OCI-LY1 (cell line): ENCODE data around the gene C19orf85.

Experiments
- H2AFZ ChIP-seq: fragments of 200-600 bp; sonication (generic), shearing (Covaris generic); 2 replicates; pipeline ENCODE4 v1.6.0; 2014; ENCODE audit warnings: antibody characterized with exemption, mild to moderate bottlenecking, low read length
- H3F3A ChIP-seq: fragments of 200-600 bp; sonication (generic), shearing (Covaris generic); 2 replicates; pipeline ENCODE4 v1.6.0; 2014; ENCODE audit warnings: mild to moderate bottlenecking, antibody characterized with exemption, low read length, moderate library complexity; ENCODE audit not compliant: insufficient read depth
- H3K27ac ChIP-seq: fragments of 200-600 bp; sonication (generic); 2 replicates; pipeline ENCODE4 v1.5.1; 2014; ENCODE audit warnings: low read length, mixed run types, mild to moderate bottlenecking, low read depth; ENCODE audit not compliant: poor library complexity, severe bottlenecking
- H3K27me3 ChIP-seq: fragments of 200-600 bp; sonication (generic); 2 replicates; pipeline ENCODE4 v1.6.0; 2014; ENCODE audit warnings: antibody characterized with exemption, mild to moderate bottlenecking, low read length, moderate library complexity; ENCODE audit not compliant: insufficient read depth
- H3K36me3 ChIP-seq: fragments of 200-600 bp; sonication (generic); 2 replicates; pipeline ENCODE4 v1.6.1; 2014; ENCODE audit warnings: mild to moderate bottlenecking, antibody characterized with exemption, low read length, moderate library complexity, mixed read lengths; ENCODE audit not compliant: insufficient read depth
- H3K4me1 ChIP-seq: fragments of 200-600 bp; sonication (generic); 2 replicates; pipeline ENCODE4 v1.5.1; 2014; ENCODE audit warnings: mild to moderate bottlenecking, low read length, moderate library complexity; ENCODE audit not compliant: insufficient read depth, severe bottlenecking
- H3K4me2 ChIP-seq: fragments of 200-600 bp; sonication (generic), shearing (Covaris generic); 2 replicates; pipeline ENCODE4 v1.6.1; 2014; ENCODE audit warnings: low read length
- H3K4me3 ChIP-seq: fragments of 200-600 bp; sonication (generic); 2 replicates; pipeline ENCODE4 v1.5.1; 2014; ENCODE audit warnings: low read length, low read depth, mild to moderate bottlenecking, mixed read lengths; ENCODE audit not compliant: poor library complexity, severe bottlenecking
- H3K79me2 ChIP-seq: fragments of 200-600 bp; shearing (Covaris generic); 2 replicates; pipeline ENCODE4 v1.6.1; 2016; ENCODE audit warnings: mixed run types, low read length, mixed read lengths; ENCODE audit not compliant: insufficient read depth
- H3K9ac ChIP-seq: fragments of 200-600 bp; sonication (generic), shearing (Covaris generic); 2 replicates; pipeline ENCODE4 v1.6.1; 2014; ENCODE audit warnings: mild to moderate bottlenecking, low read length, mixed read lengths
- H3K9me2 ChIP-seq: fragments of 200-600 bp; sonication (generic), shearing (Covaris generic); 2 replicates; pipeline ENCODE4 v1.6.1; 2014; ENCODE audit warnings: low read depth, mild to moderate bottlenecking, low read length, mixed read lengths
- H3K9me3 ChIP-seq: fragments of 200-600 bp; shearing (Covaris generic); 2 replicates; pipeline ENCODE4 v1.6.1; 2014; ENCODE audit warnings: low read length, mixed read lengths
- H4K20me1 ChIP-seq: fragments of 200-600 bp; sonication (generic), shearing (Covaris generic); 2 replicates; pipeline ENCODE4 v1.6.0; 2016; ENCODE audit warnings: mild to moderate bottlenecking, low read length; ENCODE audit not compliant: insufficient read depth
- CTCF ChIP-seq: fragments of 200-600 bp; sonication (generic), shearing (Covaris generic); IDR thresholded peaks from 2 replicates; pipeline ENCODE4 v1.5.1; 2017; ENCODE audit warnings: mild to moderate bottlenecking, antibody characterized with exemption, low read length, moderate library complexity, mixed read lengths
- EZH2 ChIP-seq: fragments of 200-600 bp; sonication (generic), shearing (Covaris generic); IDR thresholded peaks from 2 replicates; pipeline ENCODE4 v1.8.0; 2017; ENCODE audit warnings: borderline replicate concordance, mixed run types, mild to moderate bottlenecking, antibody characterized with exemption, low read length, moderate library complexity, mixed read lengths

C19orf85 gene

GRCh38 chr19:55468054-55468393 lies 3.5 kb upstream of the C19orf85 start:
- no peak overlapping the region for H3K4me2 ChIP-seq
- H3K9ac ChIP-seq, result no peak overlapping the region
- H3K27me3 ChIP-seq, result no peaks in the 10 kb centered on the region

GRCh38 chr19:55467236-55468053 lies 2.9 kb upstream of the C19orf85 start:
- H3F3A ChIP-seq, result no peaks in the 10 kb centered on the region
- H3K79me2 ChIP-seq, result no peaks in the 10 kb centered on the region
- no peak overlapping the region for H3K4me3 ChIP-seq
- H3K9me2 ChIP-seq, result no peaks in the 10 kb centered on the region
- H3K9me3 ChIP-seq, result no peaks in the 10 kb centered on the region
- no peak overlapping the region for H3K27ac ChIP-seq
- no peak overlapping the region for H3K9ac ChIP-seq
- TF ChIP-seq EZH2 (no peak), CTCF (peak; percentile 95)
- no peaks in the 10 kb centered on the region for H3K36me3 ChIP-seq
- no peaks in the 10 kb centered on the region for H3K27me3 ChIP-seq
- H4K20me1 ChIP-seq, result no peaks in the 10 kb centered on the region
- peaks cover under 1% of the 10 kb centered on the region for H3K4me1 ChIP-seq
- H2AFZ ChIP-seq, result no peak overlapping the region
- H3K4me2 ChIP-seq, result no peak overlapping the region

More at GRCh38 chr19:55468054-55468393, 3.5 kb upstream of the C19orf85 start:
- Histone ChIP-seq H4K20me1 (no peaks in the 10 kb centered on the region), H2AFZ (no peak overlapping the region), H3F3A (no peaks in the 10 kb centered on the region), H3K4me3 (no peak overlapping the region), H3K36me3 (no peaks in the 10 kb centered on the region), H3K79me2 (no peaks in the 10 kb centered on the region), H3K4me1 (no peaks in the 10 kb centered on the region), H3K27ac (no peak overlapping the region), H3K9me3 (no peaks in the 10 kb centered on the region), H3K9me2 (no peaks in the 10 kb centered on the region)
- TF ChIP-seq CTCF (peak; percentile 19; the same call in 1 of the 2 replicates), EZH2 (no peak)

GRCh38 chr19:55466241-55466614 lies 1.7 kb upstream of the C19orf85 start:
- no peak overlapping the region for H3K9ac ChIP-seq
- no peaks in the 10 kb centered on the region for H3K36me3 ChIP-seq
- no peak overlapping the region for H3K27ac ChIP-seq
- H4K20me1 ChIP-seq, result no peaks in the 10 kb centered on the region
- no peak overlapping the region for H3K4me2 ChIP-seq
- peaks cover 5% of the 10 kb centered on the region for H3K4me1 ChIP-seq
- no peaks in the 10 kb centered on the region for H3K9me2 ChIP-seq
- TF ChIP-seq CTCF, result no peak
- TF ChIP-seq EZH2, result no peak
- H3K4me3 ChIP-seq, result no peak overlapping the region
- H2AFZ ChIP-seq, result no peak overlapping the region
- no peaks in the 10 kb centered on the region for H3K27me3 ChIP-seq
- H3K79me2 ChIP-seq, result no peaks in the 10 kb centered on the region
- no peaks in the 10 kb centered on the region for H3F3A ChIP-seq
- H3K9me3 ChIP-seq, result no peaks in the 10 kb centered on the region
